GM18511 (cell line): ENCODE measurements around the gene CTNNBL1.

ENCODE experiments used
- ATAC-seq: cut with Tn5 transposase; IDR thresholded peaks from one replicate; pipeline ENCODE4 v1.9.1; 2021; ENCODE audit warnings: mild to moderate bottlenecking, moderate library complexity; ENCODE audit not compliant: unreplicated experiment

Gene CTNNBL1

DNA sequence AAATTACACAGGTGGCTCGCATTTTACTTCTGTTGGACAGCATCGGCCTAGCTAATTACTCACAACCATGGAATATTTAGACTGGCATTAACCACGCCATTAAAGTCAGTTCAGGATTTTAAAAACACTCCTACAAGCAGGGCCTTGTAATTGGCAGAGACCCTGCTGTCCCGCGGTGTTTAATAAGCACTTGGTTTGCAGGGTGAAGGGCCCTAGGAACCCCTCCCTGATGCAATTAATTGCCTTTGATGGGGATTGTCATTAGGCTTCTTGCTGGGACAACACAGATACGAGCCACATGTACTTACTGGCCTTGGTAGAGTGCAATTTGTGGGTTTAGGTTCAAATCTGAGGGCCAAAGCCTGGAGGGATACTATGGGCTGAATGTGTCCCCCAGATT is 201.3 kb downstream of the CTNNBL1 start:
- no peak for ATAC-seq

DNA sequence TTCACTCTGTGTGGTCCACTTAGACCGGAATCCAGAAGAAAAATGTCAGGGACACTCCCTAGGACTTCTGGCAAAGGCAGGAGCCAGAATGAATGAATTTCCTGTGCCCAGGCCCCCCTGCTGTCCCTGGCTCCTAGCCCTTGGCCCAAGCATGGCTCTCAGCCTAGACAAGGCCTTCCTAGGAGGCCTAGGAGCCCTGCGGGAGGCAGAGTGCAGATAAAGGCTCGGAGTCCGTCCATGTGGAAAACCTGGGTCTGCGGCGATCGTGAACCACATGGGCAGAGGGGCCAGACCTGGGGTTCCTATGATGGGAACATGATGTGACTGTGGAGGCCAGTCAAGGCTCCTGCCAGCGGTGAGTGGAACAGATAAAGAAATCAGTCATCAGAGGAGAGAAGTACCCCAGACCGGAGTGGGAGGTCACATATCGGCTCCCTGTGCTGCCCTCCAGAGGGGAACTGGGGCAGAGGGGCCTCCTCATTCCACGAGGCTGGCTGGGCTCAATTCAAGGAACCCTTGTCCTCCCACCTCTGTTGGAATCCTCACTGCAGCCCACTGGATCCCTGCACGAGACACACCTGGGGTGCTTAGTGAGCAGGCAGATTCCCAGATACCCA is 203.2 kb downstream of the CTNNBL1 start:
- no peak for ATAC-seq

DNA sequence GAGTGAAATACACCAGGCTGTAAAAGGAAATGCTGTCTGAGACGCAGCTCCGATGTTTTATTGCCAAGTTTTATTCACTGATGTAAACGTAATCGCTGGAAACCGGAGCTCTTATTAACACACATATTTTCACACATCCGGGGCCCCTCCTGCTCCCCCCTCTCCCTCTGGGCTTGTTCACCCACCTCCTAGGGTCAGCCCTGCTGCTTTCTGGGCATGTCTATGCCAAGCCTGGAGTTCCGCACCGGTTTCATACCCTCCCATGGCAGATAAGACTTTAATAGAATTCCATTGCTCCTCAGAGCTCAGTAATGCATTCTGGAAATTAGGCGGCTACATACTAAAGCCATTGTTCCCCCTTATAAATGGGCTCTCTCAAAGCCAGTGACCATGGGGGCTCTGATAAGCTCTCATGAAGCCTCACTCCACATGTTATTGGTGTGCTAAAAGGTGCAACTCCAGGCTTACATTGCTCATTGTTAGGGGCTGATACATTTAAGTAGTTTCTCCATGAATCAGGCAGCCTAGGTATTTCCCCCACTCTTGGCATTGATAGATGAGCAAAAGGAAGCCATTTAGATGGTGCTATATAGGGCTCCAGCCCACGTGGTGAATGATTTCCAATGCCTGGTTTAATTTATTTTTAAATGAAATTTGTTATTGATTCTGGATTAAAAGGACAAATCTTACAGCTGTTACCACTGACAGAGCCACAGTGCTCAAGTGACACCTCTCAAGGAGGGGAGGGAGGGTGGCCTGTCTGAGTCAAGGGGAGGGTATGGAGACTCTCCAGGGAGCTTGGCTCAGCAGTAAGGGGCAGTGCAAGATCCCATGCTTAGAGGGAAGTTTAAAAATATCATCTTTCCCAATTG is 204.6 kb downstream of the CTNNBL1 start:
- ATAC-seq, result no peak

DNA sequence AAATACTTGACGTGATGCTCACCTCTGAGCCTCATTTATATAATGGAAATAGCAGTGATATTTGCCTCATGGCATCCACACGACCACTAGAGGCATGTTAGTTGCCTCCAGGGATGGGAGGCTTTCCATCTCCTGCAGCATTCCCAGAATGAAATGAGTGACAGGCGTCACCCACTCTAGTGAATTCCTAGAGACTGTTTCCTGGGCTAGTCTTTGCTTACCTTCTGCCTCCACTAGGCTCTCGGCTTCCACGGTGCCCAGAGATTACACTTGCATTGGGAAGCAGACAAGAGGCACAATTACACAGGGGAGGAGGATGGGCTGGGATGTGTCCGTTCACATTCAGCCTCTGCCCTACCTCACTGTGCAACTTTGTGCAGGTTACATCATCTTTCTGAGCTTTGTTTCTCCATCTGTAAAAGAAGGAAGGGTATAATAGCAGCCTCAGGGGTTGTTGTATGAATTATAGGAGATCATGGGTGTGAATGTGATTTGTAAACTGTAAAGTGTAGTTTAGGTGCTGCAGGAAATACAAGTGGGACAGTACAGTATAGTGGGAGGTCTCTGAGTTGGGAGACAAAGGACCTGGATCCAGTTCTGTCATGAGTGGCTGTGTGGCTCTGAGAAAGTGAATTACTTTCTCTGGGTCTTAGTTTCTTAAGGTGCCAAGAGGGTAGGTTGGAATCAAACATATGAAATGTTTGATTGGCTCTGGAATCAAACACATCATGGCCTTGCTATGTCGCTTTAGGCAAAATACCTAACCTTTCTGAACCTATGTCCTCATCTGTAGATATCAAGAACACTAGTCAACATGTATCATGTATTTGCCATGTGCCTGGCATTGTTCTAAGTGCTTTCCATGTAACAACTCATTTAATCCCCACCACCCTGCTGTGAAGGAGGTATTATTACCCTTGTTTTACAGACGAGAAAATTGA is 205.5 kb downstream of the CTNNBL1 start:
- no peak for ATAC-seq

DNA sequence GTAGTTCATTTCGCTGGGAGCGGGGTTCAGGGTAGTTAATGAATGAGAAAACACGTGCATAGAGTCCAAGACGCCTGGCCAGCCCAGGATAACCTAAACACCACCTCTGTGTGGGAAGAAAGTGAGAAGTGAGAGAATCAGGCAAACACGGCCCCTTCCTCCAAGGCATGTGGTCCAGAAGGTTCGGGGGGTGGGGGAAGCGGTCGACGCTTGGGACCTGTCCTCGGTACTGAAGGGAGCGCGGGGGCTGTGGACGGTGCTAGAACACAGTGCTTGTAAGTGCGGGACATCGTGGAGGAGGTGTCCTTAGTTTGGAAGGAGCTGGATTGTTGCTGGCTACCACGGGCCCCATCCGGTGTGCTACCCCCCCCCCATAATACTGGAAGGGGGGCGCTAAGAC is 207.4 kb downstream of the CTNNBL1 start:
- ATAC-seq, result no peak

DNA sequence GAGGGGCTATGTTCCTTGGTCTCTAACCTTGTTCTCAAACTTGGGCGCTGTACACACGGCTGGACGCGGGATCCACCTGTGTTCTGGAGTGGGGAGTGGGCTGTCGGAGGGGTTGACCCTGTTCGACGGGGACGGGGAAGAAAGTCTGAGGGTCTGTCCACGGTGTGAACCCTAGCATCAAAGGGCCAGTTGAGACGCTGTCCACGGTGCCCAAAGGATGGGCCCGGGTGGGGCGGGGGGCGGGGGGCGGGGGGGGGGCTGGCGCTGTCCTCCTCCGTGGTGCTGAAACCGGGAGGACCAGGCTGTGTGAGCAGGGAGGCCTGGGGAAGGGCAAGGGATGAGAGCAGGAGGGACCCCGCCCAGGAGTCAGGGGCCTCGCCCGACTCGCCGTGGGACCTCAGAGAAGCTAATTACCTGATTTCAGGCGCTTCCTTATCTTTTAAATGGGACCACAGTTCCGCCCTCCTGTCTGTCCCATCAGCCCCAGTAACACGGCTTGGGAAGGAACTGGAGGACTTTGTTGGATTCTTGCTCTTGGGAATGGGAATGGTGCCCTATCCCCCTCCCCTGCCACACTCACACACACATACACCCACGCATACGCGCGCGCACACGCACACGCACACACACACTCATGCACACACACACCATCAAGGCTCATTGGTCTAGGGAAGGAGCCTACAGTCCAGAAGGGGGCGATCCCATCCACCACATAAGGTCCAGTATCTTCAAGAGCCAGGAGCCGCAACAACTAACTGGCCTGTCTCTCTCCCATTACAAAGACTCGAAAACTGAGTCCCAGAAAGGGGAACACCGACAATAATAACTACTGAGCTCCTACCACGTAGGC is 208.0 kb downstream of the CTNNBL1 start:
- ATAC-seq, result no peak

DNA sequence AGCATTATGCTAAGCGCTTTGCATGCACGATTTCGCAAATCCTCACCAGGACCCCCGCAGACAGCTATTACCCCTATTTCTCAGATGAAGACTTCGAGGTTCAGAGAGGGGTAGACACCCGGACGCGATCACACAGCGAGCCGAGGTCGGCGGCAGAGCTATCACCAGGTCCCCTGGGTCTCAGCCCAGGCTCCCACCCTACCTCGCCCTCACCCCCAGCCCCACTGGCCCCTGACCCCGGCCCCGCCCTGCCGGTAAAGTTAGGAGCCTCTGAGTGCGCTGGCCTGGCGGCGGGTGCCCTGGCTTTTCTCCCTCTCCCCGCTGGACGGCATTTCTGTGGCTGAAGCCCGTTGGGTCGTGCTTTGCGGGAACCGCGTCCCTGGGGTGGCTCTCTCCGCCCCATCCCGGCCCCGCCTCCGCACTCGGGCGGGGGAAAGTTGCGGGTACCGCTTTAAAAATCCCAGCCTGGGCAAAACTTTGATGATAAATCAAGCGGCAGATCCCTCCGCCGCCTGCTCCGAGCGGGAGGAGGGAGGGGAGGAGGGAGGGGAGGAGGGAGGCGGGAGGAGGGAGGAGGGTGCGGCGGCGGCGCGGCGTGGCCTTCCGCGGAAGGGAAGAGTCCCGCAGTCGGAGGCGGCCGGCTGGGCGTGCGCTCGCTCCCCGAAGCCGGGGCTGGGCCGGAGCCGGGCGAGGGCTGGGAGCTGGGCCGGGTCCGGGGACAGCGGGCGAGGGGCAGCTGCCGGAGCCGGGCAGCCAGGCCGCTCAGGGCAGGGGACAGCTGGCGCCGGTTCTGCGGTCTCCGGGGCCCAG is 208.9 kb downstream of the CTNNBL1 start, which contains the start of gene VSTM2L:
Gene VSTM2L, plus strand, starts transcription at position 624 of the 810 bp plus-strand sequence. CDS start 224 bp downstream, outside the sequence.
- no peak for ATAC-seq

DNA sequence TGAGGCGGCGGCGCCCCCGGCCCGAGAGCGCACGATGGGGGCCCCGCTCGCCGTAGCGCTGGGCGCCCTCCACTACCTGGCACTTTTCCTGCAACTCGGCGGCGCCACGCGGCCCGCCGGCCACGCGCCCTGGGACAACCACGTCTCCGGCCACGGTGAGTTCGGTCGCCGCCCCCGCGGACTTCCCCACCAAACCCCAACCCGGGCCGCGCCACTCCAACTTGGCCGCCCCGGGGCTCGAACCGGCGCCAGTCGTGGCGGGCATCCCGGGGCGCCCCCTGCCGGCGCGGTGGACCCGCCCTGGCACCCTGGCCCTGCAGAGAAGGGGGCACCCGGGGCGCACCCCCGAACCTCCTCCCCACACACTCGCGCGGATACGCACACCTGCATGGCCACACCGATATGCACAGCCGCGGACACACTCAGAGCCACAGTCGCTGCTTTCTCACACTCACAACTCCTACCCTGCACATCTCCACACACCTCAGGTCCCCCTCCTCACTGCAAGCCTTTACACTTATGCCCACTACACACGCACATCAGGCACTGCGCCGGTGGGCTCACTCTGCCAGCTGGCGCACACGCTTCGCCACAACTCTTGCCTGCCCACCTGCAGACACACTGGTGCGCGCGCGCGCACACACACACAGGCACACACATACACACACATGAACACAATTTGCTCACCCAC is 209.6 kb downstream of the CTNNBL1 start:
- ATAC-seq, result no peak

DNA sequence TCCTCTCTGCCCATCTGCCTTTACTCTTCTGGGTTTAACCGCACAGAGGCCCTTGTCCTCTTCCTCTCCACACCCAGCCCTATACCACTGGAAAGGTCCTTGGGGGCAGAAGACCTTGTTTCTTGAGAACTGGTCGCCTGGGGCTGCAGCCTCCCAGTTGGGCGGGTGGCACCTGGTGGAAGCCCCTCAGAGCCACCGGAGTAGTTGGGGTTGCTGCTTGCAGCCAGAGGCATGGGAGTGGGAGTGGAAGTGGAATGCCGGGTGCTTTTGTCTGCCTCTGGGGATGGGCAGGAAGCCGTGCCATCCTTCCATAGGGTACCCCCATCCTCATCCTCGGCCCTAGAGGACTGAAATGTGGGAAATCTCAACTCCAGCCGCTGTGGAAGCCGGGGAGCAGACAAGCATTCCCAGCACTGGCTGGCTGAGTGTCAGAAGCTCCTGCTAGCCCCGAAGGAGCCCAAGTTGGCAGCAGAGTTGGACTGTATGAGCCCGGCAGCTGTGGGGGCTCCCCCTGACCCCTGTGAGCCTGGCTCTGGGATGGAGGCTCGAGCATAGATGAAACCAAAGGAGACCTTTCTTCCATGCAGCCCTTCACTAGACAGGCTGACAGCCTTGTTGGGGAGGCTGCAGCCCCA is 210.3 kb downstream of the CTNNBL1 start:
- no peak for ATAC-seq

DNA sequence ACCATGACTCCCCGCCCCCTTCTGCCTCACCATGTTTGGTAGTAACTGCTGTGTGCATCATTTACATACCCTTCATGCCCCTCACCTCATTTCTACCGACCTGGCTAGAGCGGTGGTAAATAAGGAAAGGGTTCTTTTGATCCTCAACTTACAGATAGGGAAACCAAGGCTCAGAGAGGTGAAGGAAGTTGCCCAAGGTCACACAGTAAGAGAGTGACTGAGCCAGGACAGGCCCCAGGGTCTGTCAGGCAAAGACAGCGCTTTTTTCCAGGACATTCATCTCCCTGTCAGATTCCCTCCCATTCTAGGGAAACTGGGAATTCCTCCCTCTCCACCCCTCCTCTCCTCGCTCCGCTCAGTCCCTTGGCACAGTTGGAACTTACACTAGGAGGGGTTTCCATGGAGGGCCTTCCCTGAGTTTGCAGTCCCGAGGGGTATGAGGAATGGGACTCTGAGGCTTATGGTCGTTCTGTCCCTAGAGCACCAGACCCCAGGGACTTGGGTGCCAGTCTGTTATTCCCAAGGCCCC is 211.1 kb downstream of the CTNNBL1 start:
- no peak for ATAC-seq

DNA sequence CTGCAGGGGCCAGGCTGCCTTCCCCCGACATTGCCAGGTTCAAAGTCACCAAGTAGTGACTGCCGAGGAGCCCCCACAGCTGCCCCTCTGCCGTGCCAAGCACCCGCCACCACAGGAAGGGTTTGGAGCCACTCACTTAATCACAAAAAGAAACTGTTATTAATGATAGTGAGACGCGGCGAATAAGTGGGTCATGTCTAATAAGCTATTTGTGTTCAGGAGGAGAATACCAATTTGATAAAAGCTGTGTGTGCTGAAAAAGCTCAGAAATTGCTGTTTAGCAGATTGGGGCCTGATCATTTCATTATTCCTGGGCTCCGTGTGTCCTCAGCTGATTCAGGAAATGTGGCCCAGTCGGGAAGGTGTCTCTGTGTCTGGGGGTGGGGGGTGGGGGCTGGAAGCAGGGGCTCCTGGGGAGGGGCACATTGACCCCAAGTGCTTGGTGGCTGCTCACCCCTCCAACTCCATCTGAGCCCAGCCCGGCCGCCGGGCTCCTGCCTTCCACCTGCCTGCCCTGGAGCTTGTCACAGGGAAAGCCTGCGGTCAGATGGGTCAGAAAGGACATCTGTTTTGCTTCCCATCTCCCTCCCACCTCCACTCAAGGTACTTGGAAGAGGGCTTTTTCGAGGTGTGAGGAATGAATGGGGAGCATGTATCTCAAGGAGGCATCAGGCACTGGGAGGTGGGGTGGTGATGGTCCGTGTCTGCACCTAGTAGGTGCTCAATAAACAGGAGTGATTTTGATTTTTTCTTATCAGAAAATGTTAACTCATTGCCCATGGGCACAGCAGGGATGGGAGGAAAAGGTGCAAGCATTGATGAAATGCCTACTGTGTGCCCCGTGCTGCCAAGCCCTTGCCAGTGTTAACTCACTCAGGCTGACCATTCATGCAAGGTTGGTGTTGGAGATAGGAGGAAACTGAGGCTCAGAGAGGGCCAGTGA is 212.1 kb downstream of the CTNNBL1 start:
- ATAC-seq, result no peak

DNA sequence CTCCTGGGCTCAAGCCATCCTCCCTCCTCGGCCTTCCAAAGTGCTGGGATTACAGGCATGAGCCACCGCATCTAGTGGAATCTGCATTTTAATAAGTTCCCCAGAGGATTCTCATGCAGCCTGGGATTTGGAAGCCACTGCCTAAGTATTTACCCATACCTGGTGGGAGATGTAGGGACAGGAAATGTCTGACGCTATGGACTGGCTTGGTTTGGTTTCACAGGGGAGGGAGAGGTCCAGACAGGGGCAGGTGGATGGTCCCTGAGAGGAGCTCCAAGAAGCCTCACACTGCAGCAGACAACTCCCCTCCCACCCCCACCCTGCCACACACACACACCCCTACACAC is 213.5 kb downstream of the CTNNBL1 start:
- ATAC-seq, result no peak

DNA sequence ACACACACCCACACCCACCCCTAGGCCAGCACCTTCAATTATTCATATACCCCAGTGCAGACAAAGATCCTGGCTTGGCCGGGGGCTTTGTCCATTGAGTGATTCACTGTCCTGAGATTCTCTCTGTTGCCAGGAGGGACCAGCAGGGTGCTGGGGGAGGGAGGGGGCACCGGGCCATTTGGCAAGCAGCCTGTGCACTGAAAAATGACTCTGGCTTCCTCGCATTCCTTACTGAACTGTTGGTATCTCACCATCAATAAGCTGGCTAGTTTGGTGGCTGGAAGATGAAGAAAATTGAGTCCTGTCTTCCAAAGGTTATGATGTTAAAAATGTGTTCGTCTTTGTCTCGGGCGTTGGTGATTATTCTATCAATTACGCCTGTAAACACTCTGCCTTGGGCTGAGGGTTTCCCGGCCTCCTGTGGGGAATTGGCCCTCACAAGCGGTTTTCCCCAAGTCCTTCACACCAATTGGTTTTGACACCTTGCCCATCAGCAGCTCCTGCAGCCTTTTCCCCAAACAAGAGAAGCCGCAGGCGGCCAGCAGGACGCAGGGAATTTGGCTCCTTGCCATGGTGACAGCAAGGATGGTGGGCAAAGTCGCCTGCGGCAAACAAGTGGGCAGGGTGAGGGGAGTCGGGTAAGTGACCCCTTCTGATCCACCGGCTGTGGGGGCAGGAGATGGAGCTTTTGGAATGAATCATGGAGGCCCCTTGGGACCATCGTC is 214.0 kb downstream of the CTNNBL1 start:
- no peak for ATAC-seq

DNA sequence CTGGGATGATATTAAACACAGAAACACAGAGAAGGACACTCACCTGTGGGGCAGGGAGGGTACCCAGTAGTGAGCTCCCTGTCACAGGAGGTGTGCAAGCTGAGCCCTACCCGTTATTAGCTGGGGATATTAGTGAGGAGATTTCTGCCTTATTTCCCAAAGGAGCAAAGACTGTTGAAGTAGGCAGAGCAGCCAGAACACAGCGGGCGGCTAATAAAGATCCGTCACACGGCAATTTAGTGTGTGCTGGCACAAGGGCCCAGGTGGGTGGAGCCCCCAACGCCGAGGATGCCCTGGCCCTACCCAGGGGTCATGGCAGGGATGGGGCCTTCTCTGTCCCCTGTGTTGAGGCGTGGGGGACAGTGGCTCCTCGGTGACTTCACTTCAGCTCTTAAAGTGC is 217.4 kb downstream of the CTNNBL1 start:
- no peak for ATAC-seq

DNA sequence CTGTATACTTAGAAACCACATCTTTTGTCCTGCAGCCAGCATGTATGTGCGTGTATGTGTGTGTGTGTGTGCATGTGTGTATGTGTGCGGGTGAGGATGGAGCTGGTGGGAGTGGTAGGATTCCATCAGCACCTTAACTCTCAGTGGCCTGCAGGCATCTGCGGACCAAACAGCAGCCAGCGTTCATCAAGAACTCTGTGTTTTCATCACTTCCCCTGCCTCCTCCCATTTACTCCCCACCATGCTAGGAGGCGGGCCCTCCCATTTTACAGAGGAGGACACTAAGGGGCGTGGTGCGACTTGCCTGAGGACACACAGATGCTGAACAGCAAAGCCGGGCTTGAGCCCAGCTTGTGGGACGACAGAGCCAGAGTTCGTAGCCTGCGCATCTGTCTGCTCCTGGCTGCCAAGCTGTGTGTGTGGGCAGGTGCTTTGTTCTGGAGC is 218.0 kb downstream of the CTNNBL1 start:
- no peak for ATAC-seq

DNA sequence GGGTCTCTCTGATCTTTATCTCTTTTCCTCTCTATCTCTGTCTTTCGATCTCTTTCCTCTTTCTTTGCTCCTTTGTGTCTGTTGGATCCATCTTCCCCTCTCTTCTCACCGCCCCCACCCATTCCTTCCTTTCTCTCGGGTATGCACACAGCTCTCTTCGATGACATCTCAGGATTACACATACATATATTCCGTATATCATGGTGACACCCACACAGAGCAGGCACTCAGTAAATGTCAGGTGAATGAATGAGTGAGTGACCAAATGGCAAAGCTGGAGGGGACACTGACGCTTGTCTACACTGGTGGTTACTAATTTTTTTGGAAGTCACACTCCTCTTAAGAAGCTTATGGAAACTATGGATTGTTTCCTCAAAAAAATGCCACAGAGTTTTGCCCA is 219.0 kb downstream of the CTNNBL1 start:
- no peak for ATAC-seq
